ENCODE results near the gene SIK1. TPM values are rescaled to one million over a fixed set of nuclear protein-coding genes. Genes with fewer than 3 reads are reported as not detected.

SIK1 gene
- total RNA-seq, 4 donors from 2014 or later, result 0.54 to 5.3 (median 1.5) TPM

DNA sequence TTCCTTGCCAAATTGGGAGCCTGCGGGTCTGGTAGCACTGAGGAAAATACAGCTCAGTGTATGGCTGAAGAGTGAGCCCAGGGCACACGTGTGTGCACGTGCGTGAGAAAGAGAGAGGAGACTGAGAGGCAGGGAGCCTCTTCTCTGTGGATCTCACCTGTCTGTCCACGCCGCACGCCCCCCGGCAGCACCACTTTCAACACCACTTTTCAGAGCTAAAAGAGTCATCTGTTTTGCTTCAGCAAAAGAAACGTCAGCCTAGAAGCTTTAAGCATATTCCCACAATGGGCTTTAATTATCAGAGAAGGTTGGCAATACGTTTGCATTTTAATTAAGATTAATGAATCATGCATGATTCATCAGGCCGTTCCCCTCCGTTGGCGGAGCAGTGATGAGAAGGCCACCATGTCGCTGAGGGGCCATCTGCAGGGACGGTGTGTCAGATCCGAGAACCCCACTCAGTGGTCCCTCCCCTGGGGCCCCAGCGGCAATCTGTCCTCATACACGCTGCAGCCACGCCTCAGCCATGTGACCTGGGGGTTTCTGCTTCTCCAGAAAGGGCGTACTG is 56.8 kb downstream of the SIK1 start:
- WGBS, 2 donors, result 82 to 84% methylated on average over 20 of the region's 20 CpGs
- DNase-seq, result no peak

DNA sequence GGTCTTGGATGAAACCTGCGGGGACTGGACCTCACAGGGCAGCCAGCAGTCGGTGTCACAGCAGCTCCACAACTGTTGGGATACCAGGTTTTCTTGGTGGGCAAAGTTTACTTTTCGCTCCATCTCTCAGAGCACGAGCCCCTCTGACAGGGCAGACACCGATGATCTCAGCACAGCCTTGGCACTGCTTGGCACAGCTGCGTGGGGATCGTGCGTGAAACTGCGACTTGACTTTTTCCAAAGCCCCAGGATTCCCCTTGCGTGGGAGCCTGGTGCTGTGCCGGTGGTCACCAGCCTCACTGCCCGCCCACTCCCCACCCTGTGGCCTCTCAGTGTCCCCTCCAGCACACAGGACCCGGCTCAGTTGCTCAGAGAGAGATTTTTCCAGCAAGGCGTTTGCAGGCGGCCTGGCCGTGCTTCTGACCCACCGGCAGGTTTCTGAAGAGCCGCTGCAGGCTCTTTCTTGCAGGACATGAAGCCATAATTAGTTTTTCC is 57.3 kb downstream of the SIK1 start:
- Histone ChIP-seq H3K9me3 (no peaks in the 10 kb centered on the region), H3K27me3 (no peaks in the 10 kb centered on the region), H3K4me1 (peaks cover 0 to 25% of the 10 kb centered on the region in 2 donors), H3K36me3 (no peaks in the 10 kb centered on the region), H3K27ac (no peak overlapping the region), H3K4me3 (replicated peaks in 1 of 3) (no peak overlapping the region)
- intact Hi-C loops (cut with DNase I), result no loop called here
- TF ChIP-seq, protein P1, sequence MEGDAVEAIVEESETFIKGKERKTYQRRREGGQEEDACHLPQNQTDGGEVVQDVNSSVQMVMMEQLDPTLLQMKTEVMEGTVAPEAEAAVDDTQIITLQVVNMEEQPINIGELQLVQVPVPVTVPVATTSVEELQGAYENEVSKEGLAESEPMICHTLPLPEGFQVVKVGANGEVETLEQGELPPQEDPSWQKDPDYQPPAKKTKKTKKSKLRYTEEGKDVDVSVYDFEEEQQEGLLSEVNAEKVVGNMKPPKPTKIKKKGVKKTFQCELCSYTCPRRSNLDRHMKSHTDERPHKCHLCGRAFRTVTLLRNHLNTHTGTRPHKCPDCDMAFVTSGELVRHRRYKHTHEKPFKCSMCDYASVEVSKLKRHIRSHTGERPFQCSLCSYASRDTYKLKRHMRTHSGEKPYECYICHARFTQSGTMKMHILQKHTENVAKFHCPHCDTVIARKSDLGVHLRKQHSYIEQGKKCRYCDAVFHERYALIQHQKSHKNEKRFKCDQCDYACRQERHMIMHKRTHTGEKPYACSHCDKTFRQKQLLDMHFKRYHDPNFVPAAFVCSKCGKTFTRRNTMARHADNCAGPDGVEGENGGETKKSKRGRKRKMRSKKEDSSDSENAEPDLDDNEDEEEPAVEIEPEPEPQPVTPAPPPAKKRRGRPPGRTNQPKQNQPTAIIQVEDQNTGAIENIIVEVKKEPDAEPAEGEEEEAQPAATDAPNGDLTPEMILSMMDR (IDR thresholded peaks at IDR 0.05), result no peak
- TF ChIP-seq POLR2A (IDR thresholded peaks at IDR 0.05), result no peak
- WGBS, 2 donors, result 72 to 83% methylated on average over 18 of the region's 18 CpGs
- DNase-seq, result no peak

More for the DNA sequence above, 56.8 kb downstream of the SIK1 start:
- no peaks in the 10 kb centered on the region for H3K36me3 ChIP-seq
- no peak for TF ChIP-seq POLR2A (IDR thresholded peaks at IDR 0.05)
- TF ChIP-seq, protein P1 (IDR thresholded peaks at IDR 0.05), result no peak
- no peaks in the 10 kb centered on the region for H3K27me3 ChIP-seq
- no peak overlapping the region for H3K27ac ChIP-seq
- no peaks in the 10 kb centered on the region for H3K9me3 ChIP-seq
- H3K4me1 ChIP-seq, result peaks cover 0 to 21% of the 10 kb centered on the region in 2 donors
- H3K4me3 ChIP-seq (replicated peaks in 1 of 3), result no peak overlapping the region
- intact Hi-C loops (cut with DNase I), result no loop called here

DNA sequence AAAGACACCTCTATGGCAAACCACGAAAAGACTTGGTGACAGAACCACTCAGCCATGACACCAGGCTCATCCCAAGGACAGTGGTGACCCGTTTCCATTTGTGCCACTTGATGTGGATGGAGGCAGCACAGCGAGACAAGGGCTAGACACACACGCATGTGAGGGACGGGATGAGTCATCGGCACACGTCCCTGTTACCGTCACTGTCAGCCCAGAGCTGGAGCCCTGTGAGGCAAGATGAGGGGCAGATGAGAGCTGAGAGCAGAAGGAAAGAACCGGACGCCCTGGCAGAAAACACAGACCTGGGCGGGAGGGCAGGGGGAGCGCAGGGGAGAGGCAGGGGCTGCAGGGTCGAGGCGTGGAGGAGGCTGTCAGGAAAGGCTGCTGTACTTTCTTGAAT is 57.8 kb downstream of the SIK1 start:
- WGBS, 2 donors, result 71 to 72% methylated on average over 14 of the region's 14 CpGs
- H3K27ac ChIP-seq, result no peak overlapping the region
- TF ChIP-seq POLR2A (IDR thresholded peaks at IDR 0.05), result no peak
- TF ChIP-seq, protein P1 (IDR thresholded peaks at IDR 0.05), result no peak
- peaks cover 0 to 25% of the 10 kb centered on the region in 2 donors for H3K4me1 ChIP-seq
- no peaks in the 10 kb centered on the region for H3K9me3 ChIP-seq
- no peak overlapping the region for H3K4me3 ChIP-seq (replicated peaks in 1 of 3)
- intact Hi-C loops (cut with DNase I), result no loop called here
- no peak for DNase-seq
- H3K36me3 ChIP-seq, result no peaks in the 10 kb centered on the region
- H3K27me3 ChIP-seq, result no peaks in the 10 kb centered on the region

DNA sequence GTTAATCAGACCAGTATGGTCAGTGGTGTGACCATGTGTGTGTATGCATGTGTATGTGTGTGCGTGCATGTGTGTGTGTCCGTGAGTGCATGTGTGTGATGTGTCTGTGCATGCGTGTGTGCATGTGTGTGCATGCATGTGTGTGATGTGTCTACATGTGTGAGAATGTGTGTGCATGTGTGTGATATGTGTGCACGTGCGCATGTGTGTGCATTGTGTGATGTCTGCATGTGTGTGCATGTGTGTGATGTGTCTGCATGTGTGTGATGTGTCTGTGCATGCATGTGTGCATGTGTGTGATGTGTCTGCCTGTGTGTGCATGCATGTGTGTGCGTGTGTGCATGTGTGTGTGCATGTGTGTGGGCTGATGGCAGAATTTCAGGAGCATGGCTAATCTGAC is 58.2 kb downstream of the SIK1 start:
- Histone ChIP-seq H3K36me3 (no peaks in the 10 kb centered on the region), H3K9me3 (no peaks in the 10 kb centered on the region), H3K27me3 (no peaks in the 10 kb centered on the region), H3K4me3 (replicated peaks in 1 of 3) (no peak overlapping the region), H3K4me1 (peaks cover 0 to 25% of the 10 kb centered on the region in 2 donors), H3K27ac (no peak overlapping the region)
- 93 to 97% methylated on average over 6 of the region's 6 CpGs for WGBS, 2 donors
- intact Hi-C loops (cut with DNase I), result no loop called here
- TF ChIP-seq POLR2A (IDR thresholded peaks at IDR 0.05), result no peak
- TF ChIP-seq, protein P1 (IDR thresholded peaks at IDR 0.05), result no peak
- no peak for DNase-seq

DNA sequence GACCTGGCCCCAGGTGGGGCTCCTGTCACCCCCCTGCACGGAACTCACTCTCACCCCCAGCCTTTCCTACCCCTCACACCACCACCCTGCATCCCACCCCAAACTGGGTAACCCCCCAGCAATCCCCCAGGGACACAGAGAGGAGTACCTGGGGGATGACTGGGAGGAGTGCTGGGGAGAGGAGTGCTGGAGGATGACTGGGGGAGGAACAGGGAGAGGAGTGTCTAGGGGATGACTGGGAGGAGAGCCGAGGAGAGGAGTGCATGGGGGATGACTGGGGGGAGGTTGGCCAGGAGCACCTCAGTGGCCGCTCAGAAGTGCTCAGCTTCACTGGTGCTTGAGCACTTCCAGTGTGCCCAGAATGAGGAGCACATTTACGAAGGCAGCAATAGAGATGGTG is 59.1 kb downstream of the SIK1 start:
- Histone ChIP-seq H3K9me3 (no peaks in the 10 kb centered on the region), H3K27ac (no peak overlapping the region), H3K27me3 (no peaks in the 10 kb centered on the region), H3K36me3 (no peaks in the 10 kb centered on the region), H3K4me3 (replicated peaks in 1 of 3) (no peak overlapping the region), H3K4me1 (peaks cover 0 to 19% of the 10 kb centered on the region in 2 donors)
- WGBS, 2 donors, result 87 to 92% methylated on average over 3 to 4 of the region's 4 CpGs
- no peak for DNase-seq
- intact Hi-C loops (cut with DNase I), result no loop called here
- TF ChIP-seq, protein P1 (IDR thresholded peaks at IDR 0.05), result no peak
- TF ChIP-seq POLR2A (IDR thresholded peaks at IDR 0.05), result no peak
